COLO829 (cell line): Measurements from ENCODE around the gene CNIH4.
"Not testable (repeated sequence)": the region's sequence is repeated elsewhere in the genome, so short reads cannot be mapped to it uniquely, and the experiment has no call there.

ENCODE experiments used
- DNase-seq: peaks from one replicate; pipeline ENCODE4 v3.0.0; 2012; ENCODE audit warnings: low spot score

The CNIH4 gene

DNA sequence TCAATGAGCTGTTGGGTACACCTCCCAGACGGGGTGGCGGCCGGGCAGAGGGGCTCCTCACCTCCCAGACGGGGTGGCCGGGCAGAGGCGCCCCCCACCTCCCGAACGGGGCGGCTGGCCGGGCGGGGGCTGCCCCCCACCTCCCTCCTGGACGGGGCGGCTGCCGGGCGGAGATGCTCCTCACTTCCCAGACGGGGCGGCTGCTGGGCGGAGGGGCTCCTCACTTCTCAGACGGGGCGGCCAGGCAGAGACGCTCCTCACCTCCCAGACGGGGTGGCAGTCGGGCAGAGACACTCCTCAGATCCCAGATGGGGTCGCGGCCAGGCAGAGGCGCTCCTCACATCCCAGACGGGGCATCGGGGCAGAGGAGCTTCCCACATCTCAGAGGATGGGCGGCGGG lies 7.0 kb upstream of the CNIH4 start:
- not testable (repeated sequence) for DNase-seq

DNA sequence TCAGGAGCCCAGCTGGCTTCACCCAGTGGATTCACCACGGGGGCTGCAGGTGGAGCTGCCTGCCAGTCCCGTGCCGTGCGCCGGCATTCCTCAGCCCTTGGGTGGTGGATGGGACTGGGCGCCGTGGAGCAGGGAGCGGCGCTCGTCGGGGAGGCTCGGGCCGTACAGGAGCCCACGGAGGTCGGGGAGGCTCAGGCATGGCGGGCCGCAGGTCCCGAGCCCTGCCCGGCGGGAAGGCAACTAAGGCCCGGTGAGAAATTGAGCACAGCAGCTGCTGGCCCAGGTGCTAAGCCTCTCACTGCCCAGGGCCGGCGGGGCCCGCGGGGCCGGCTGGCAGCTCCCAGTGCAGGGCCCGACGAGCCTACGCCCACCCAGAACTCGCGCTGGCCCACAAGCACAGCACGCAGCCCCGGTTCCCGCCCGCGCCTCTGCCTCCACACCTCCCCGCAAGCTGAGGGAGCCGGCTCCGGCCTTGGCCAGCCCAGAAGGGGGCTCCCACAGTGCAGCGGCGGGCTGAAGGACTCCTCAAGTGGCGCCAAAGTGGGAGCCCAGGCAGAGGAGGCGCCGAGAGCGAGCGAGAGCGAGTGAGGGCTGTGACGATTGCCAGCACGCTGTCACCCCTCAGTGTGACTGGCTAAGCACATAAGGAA lies 4.1 kb upstream of the CNIH4 start:
- not testable (repeated sequence) for DNase-seq

DNA sequence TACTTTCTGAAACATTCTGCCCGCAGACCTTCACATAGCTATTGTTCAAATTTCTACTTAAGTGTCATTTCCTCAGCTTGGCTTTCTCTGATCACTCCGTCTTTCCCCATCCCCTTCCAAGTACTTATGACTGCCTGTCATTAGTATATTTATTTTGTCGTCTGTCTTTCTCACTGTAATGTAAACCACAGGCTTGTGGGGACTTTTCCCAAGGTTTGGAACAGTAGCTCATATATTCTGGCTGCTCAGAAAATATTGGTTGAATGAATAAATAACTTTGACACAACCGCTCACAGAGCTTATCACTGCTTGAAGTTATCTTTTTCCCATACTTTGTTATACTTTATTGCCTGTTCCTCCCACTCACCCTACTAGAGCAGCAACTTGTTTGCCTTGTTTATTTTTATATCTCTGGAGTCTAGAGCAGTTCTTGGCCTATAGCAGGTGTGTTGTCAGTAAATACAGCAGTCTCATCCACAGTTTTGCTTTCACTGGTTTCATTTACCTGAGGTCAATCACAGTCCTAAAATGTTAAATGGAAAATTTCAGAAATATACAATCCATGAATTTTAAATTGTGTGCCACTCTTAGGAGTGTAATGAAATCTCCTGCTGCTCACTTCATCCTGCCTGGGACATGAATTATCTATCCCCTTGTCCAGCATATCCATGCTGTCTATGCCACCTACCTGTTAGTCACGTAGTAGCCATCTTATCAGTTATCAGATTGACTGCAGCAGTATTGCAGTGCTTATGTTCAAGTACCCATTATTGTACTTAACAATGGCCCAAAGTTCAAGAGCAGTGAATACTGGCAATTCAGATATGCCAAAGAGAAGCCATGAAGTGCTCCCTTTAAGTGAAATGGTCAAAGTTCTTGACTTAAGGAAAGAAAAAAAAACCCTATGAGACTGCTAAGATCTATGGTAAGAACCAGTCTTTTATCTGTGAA lies 2.4 kb upstream of the CNIH4 start:
- DNase-seq: no peak

DNA sequence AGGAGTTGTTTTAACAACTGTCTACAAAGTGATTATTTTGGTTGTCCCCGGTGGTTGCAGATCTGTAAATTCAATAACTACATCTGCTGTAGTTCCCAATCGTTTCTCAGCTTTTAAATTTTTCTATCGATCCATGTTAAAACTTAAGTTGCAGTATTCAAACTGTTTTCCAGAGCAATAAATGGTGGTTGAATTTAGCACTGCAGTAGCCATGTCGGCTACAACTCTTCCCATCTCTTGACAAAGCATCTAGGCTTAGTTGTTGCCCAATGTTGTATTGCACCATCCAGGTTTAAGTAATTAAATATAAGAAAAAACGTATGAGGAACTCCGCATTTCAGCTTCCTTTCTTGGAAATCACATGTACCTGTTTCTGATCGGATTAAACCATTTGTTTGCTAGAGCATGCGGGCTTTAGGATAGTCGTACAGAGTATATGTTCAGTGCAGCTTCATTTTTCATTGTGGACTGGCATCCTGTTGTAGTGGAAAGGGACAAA lies 996 bp downstream of the CNIH4 start:
- DNase-seq: no peak

DNA sequence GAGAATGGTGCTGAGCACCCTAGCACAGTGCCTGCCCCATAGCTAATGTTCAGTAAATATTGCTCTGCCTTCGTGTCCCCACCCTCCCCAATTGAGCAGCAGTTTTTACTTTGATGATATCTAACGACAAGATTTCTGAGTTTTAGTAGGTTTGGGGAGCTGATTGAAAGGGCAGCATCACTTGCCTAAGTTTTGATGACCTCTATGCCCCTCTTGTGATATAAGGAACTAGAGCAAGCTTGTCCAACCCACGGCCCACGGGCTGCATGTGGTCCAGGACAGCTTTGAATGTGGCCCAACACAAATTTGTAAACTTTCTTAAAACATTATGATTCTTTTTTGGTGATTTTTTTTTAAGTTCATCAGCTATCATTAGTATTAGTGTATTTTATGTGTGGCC lies 1.6 kb downstream of the CNIH4 start:
- DNase-seq: no peak

DNA sequence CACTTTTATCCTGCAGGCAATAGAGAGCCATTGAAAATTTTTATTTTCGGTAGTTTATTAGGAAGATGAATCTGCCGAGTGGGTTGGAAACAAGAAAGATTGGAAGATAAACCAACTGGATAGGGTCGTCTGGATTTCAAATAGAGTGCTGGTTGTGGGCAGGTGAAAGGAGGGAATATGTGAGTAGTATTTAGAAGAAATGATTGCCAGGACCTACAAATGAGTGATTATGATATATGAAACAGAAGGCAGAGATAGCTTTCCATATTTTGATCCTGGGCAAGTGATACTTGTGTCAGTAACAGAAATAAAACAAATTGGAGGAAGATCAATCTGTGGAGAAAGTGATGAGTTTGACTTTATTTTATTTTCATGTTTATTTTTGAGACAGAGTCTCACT lies 2.5 kb downstream of the CNIH4 start:
- DNase-seq: no peak

DNA sequence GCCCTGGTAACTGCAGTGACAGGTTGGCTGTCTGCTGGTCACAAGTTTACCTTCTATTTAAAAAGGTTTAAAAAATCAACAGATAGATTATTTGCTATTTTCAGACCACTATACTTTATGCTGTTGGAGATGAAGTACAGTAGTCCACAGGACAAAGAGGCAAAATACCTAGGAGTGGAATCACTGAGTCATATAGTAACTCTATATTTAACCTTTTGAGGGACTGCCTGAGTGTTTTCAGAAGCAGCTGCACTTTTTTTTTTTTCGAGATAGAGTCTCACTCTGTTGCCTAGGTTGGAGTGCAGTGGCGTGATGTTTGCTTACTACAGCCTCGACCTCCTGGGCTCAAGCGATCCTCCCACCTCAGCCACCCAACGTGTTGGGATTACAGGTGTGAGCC lies 11.7 kb downstream of the CNIH4 start:
- no peak for DNase-seq

DNA sequence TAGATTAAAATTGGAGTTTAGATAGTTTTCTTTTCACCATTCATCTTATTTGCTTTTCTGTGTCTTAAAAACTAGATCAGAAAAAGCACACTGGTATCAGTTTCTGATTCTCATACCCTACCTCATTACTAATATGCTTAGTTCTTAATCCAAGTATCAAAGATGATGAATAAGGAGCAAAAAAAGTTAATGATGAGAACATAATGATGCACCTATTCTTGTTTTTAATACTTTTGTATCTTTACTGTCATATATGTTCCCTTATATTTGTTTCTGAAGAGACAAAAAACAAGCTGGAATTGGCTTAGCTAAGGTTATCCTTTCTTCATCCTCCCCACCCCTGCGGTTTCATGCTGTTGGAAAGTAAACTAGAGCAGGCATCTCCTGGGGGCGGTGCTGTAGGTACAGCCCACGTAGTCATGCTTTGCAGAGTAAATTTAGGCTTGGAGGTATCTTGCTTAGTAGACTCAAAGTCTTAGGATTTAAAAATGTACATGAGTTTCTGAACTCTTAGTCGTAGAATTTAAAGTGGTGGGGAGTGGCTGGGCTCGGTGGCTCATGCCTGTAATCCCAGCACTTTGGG lies 16.4 kb downstream of the CNIH4 start:
- DNase-seq: no peak

DNA sequence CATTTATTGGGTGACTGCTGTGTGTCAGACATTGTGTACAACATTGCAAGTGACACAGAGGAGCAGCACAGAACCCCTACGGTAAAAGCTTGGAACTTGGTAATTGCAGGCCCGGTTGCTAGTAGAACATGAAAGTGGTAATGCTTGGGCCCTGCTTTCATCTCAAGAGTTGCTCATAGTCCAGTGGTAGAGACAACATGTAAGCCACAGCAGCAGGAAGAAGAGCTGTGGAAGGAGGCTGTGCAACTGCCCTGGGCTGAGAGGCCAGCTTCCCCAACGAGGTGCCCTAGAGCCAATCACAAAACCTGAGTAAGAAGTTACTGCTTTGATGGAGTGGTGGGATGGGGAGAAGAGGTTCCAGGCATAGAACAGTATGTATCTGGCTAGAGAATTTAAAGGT lies 18.4 kb downstream of the CNIH4 start:
- DNase-seq: no peak

DNA sequence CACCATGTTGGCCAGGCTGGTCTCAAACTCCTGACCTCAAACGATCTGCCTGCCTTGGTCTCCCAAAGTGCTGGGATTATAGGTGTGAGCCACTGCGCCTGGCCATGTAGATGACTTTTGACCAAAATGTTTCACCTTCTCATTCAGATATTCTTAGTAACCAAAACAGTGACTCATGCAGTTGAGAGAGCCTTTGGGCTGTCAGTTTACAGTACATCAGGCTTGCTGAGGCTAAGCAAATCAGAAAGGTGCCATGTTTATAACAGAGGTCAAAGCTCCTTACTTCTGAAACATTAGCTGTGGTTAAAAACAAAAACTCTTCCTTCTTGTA lies 21.0 kb downstream of the CNIH4 start:
- DNase-seq: no peak

DNA sequence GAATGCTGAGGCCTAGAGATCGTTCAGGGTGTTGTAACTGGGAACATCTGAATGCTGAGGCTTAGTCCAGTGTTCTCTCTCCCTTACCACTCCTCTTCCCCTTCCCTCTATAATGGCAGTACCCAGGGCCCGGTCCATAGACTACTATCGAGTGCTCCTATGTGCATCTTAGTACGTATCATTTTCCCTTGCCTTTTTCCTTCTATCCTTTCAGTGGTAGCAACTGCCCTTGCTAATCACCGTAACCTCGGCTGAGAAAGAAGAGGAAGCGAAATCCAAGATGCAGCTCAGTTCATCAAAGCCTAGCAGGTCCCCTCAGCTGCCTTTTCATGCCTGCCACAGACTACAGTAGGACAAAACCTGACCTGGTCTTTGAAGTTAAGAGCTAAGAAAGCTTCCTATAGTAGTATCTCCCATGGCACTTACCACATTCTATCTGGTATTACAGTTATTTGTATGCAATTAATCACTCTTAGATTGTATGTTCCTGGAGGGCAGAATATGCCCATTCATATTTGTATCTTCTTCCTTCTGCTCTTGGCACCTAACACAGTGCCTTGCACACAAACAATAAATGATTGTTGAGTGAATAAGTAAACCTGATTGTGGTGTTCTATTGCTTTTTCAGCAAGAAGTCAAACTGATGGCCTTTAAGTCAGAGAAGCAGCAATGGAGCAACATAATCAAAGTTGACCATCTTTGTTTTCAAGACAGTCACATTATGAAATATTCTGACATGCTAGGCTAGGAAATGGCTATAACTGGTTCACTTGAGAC lies 22.4 kb downstream of the CNIH4 start:
- no peak for DNase-seq

DNA sequence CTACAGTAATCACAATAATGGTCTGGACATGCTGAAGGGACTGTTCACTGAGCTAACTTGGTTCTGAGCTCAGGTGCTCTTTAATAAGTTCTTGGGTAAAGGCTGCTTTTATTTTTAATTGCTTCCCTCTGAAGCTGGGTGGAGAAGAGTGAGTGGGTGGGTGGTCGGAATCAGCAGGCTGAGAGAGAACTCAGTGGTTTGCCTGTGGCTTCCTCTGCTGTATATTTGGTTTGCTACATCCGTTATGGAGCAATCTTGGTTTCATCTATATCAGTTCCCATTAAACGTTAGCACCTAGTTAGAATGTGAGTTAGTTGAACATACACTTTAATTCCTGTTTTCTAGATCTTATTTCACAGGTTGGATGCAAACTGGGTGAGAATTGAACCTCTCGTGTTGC lies 23.3 kb downstream of the CNIH4 start:
- no peak for DNase-seq

DNA sequence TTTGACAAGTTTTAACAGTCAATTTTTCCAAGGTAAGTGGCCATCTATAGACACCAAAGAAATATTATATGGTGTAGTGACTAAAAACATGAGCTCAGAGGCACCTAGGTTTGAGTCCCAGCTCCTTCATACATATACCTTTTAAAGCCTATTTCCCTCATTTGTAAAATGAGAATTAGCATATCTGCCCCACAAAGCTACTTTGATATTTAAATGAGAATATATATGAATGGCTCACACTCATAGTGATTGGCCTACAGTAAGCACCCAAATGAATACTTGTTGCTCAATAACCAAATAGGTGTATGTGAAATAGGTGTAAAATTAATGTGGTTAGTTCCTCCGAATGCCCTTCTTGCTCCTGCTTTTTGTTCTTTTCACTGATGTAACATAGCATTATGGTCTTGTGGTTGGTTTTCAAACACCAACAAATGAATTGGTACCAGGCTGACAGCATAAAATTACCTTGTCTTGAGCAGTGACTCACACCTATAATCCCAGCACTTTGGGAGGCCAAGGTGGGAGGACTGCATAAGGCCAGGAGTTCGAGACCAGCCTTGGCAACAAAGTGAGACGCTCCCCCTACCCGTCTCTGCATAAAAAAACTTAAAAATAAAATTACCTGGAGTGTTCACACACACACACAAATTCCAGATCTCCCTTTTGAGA lies 25.3 kb downstream of the CNIH4 start:
- DNase-seq: no peak

DNA sequence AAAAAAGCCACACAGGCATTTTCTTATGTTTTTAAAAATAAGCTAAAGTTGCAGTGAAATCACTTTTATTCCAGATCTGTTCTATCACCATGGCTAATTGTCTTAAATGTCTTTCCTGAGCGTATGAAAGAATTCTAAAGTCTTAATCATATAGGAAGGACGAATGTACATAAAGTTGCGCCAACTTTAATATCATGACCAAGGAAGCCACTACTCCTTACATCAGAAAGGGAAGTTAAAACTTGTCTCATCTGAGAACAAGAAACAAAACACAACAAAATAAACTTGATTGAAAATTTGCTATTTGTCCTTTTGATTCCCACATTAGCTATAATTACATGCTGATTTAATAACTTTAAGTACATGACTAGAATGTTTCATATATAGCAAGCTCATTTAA lies 26.5 kb downstream of the CNIH4 start:
- DNase-seq: no peak

DNA sequence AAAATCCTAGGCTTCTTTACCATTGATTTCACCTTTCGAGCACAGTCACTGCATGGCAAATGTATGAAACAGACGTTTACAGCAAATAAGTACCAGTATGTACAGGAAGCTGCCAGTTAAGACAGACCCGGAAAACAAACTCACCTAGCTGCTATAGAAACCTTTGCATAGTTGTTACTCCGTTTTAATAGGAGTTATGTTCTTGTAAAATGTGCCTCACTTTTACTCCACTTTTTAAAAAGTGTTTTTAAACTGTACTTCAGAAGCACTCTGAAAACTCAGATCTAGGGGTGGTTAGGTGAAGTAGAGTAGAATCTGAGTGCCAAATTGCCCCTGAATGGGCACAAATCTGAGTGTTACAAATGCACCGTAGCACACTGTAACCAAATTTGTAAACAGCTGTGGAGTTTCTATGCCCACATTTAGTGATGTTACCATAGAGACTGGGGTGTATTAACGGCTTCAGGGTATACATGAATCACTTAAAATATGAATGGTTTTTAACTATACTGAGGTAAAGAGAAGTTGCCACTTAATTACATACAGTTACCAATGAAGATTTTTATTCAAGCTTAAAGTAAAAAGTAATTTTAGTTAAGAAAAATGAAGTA lies 30.7 kb downstream of the CNIH4 start:
- DNase-seq: peak; percentile 11

DNA sequence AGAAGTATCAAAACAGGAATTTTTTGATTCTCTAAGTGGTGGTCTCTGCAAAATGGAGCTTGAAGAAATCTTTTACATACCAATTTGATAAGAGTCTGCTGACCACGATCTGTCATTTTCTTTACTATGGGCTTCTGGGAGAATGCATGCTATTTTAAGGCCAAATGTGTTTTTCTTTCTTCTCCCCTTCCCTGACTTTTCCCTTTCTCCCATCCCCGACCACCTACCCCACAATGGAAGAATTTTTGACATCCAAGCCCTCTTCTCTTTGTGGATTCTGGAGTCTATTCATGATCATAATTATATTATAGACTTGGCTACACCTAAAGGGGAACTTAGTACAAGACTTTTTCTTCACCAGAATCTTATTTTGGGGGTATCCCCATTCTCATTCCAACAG lies 31.3 kb downstream of the CNIH4 start:
- no peak for DNase-seq

DNA sequence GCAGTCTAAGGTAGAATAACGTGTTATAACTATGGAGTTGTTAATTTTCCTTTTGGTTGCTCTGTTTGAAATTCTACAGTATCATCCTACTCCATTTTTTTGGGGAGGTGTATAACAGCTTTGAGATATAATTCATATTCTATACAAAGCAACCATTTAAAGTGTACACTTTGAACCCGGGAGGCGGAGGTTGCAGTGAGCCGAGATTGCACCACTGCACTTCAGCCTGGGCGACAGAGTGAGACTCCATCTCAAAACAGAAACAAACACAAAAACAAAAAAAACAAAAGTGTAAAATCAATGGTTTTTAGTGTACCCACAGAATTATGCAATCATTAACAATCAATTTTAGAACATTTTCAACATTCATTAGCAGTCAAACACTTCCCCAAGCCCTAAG lies 33.8 kb downstream of the CNIH4 start:
- DNase-seq: no peak

DNA sequence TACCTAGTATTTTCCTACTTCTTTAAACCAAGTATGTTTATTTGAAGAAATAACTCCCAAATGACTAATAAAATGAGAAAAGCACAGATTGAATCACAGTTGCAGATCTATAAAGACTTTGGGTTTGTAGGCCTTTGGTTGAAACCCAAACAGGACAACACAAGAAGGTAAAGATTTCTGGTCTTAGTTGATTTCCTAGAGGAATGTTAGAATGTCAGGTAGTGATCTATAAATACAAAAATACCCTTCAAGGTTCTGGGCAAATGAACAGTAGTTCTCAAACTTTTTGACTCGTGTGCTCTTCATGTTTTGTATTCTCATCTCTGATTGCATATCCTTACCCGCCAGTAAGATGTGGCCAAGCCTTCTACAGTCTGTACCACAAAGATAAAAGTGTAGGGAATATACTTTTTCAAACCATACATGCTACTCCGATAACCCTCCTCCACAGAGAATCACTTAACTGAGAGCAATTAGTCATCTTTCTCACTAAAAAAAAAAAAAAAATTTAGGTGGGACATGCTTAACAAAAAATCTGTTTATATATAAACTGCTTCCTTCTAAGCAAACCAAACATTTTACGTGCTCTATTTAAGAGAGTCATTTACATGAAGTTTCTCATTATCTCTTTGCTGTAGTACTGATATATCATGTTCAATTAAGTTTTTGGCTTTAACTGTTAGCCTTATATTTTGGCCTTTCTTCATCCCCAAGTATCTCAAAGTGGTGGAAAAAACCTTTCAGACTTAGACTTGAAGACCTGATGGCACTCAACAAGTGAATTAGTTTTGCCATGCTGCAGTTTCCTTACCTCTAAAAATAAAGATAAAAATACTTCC lies 36.0 kb downstream of the CNIH4 start:
- DNase-seq: no peak

DNA sequence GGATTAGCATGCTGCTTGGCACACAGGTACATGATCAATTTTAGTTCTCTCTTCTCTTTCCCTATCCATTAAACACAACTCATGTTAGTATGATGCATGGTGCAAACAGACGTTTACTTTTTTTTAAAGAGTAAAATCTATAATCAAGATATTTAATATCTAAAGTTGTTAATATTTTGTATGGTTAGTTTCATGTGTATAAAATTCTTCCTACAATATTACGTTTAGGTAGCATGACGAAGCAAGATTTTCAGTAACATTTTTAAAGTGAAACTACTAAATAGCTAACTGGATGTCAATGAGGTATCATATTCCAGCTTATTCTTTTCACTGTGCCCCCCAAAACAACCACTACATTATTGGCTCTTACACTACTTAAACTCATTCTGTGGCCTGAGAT lies 36.6 kb downstream of the CNIH4 start:
- DNase-seq: no peak

DNA sequence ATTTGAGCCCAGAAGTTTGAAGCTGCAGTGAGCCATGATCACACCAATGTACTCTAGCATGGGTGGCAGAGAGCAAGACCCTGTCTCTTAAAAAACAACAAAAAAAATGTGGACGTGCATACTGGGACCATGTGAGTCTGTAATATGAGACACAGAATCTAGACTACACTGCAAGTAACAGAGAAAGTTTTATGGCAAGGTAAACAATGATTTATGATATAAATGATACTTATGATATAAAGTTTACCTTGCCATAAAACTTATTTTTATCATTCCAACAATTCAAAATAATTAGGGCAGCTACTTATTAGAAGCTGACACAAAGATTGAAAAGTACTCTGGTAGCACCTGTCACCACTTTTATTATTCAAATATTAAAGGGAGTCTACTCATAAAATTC lies 43.2 kb downstream of the CNIH4 start:
- no peak for DNase-seq
